NT2/D1 (cell line): Measurements from ENCODE around the gene TCP11L1.

Experiments
- SUZ12 ChIP-seq: IDR thresholded peaks from 2 replicates; pipeline ENCODE4 v1.6.1; 2011; ENCODE audit not compliant: insufficient read length, insufficient read depth; ENCODE audit errors: extremely low read depth
- YY1 ChIP-seq: IDR thresholded peaks from 2 replicates; pipeline ENCODE4 v1.6.1; 2011; ENCODE audit not compliant: insufficient read length, insufficient read depth
- ZNF274 ChIP-seq: IDR thresholded peaks from 2 replicates; pipeline ENCODE4 v1.6.1; 2011; ENCODE audit warnings: mild to moderate bottlenecking, low read depth, low read length

GRCh38 chr11:33015621-33016551, 23.5 kb upstream of the TCP11L1 start, which contains the start of gene DEPDC7:
- TF ChIP-seq YY1 (no peak), SUZ12 (no peak), ZNF274 (no peak)
